ENCODE results near the gene FHOD3. TPM values are rescaled to one million over a fixed set of nuclear protein-coding genes. Genes with fewer than 3 reads are reported as not detected.

FHOD3 gene
- total and polyA plus RNA-seq, 2 experiments from 2014 or later: 2.7 to 8.7 TPM

- Mint-ChIP-seq H3K4me3 (no peak overlapping the region), H3K9me3 (no peaks in the 10 kb centered on the region), H3K4me1 (peaks cover 20% of the 10 kb centered on the region), H3K27ac (no peak overlapping the region), H3K27me3 (ENCODE audit: insufficient read depth, low read depth, poor library complexity) (peaks cover 2% of the 10 kb centered on the region), H3K36me3 (ENCODE audit: low read depth) (peaks cover 10% of the 10 kb centered on the region)
- Histone ChIP-seq H3K27ac (ENCODE audit: low read depth) (no peak overlapping the region), H3K4me3 (no peak overlapping the region), H3K36me3 (ENCODE audit: insufficient read depth) (no peaks in the 10 kb centered on the region), H3K4me2 (no peak overlapping the region), H3K4me1 (ENCODE audit: insufficient read depth) (no peaks in the 10 kb centered on the region; the same call in 1 of the 2 replicates), H3K9me2 (ENCODE audit: insufficient read depth) (no peaks in the 10 kb centered on the region), H4K20me1 (replicated peaks; ENCODE audit: insufficient read depth) (0 out of 2 replicates have a peak, but pooled peaks cover 3% of the 10 kb centered on the region), H2AFZ (no peak overlapping the region), H3F3A (replicated peaks; ENCODE audit: low read depth) (no peaks in the 10 kb centered on the region), H3K79me2 (replicated peaks; ENCODE audit: insufficient read depth) (no peaks in the 10 kb centered on the region), H3K27me3 (ENCODE audit: insufficient read depth) (no peaks in the 10 kb centered on the region)
- TF ChIP-seq NANOG (IDR thresholded peaks at IDR 0.05; ENCODE audit: borderline replicate concordance): no peak
- no peak for TF ChIP-seq POLR2AphosphoS5 (IDR thresholded peaks at IDR 0.05; ENCODE audit: low read depth)
- TF ChIP-seq REST (IDR thresholded peaks at IDR 0.05; ENCODE audit: unreplicated experiment): no peak
- no peak for TF ChIP-seq ETS1 (IDR thresholded peaks at IDR 0.05)
- no peak for TF ChIP-seq STAT1 (IDR thresholded peaks at IDR 0.05; ENCODE audit: unreplicated experiment)
- TF ChIP-seq EZH2phosphoT487 (IDR thresholded peaks at IDR 0.05; ENCODE audit: unreplicated experiment): no peak
- no peak for TF ChIP-seq ZNF114 (CRISPR knock-in tag; IDR thresholded peaks at IDR 0.05)
- ATAC-seq (no peak), DNase-seq (ENCODE audit: low spot score) (no peak)
These were observed 32.5 kb upstream of the FHOD3 start for GRCh38 chr18:36265015-36265414.

DNA sequence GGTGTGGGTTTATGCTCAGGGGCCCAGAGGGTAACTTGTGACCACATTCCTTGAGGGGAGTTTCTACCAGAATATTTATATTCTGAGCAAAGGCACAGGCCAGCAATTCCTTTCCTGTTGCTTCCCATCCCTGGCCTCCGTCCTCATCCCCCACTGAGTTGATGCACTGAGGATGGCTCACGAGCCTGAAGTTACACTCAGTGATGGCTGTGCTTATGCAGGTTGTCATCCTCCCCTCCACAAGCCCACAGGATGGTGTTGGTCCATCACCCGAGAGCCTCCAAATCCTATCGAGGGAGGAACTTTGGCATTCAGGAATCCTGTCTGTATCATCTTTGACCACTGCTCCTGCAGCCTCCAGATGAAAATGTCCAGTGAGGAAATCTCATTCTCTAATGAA, 28.4 kb upstream of the FHOD3 start:
- DNase-seq (ENCODE audit: low spot score): no peak
- no peak for TF ChIP-seq ETS1 (IDR thresholded peaks at IDR 0.05)
- TF ChIP-seq ZNF331 (CRISPR knock-in tag; IDR thresholded peaks at IDR 0.05; ENCODE audit: low read depth): no peak
- no peak for TF ChIP-seq CREB1 (CRISPR knock-in tag; IDR thresholded peaks at IDR 0.05; ENCODE audit: low read depth)
- no peak for TF ChIP-seq EZH2 (IDR thresholded peaks at IDR 0.05; ENCODE audit: low read depth, unreplicated experiment)
- TF ChIP-seq POLR2AphosphoS5 (IDR thresholded peaks at IDR 0.05; ENCODE audit: low read depth): no peak
- no peak for TF ChIP-seq REST (IDR thresholded peaks at IDR 0.05; ENCODE audit: unreplicated experiment)
- TF ChIP-seq NANOG (IDR thresholded peaks at IDR 0.05; ENCODE audit: borderline replicate concordance): no peak
- no peak for TF ChIP-seq JUNB (IDR thresholded peaks at IDR 0.05; ENCODE audit: unreplicated experiment)
- TF ChIP-seq ZNF114 (CRISPR knock-in tag; IDR thresholded peaks at IDR 0.05): no peak
- no peak for TF ChIP-seq EZH2phosphoT487 (IDR thresholded peaks at IDR 0.05; ENCODE audit: unreplicated experiment)
- TF ChIP-seq, protein P1, sequence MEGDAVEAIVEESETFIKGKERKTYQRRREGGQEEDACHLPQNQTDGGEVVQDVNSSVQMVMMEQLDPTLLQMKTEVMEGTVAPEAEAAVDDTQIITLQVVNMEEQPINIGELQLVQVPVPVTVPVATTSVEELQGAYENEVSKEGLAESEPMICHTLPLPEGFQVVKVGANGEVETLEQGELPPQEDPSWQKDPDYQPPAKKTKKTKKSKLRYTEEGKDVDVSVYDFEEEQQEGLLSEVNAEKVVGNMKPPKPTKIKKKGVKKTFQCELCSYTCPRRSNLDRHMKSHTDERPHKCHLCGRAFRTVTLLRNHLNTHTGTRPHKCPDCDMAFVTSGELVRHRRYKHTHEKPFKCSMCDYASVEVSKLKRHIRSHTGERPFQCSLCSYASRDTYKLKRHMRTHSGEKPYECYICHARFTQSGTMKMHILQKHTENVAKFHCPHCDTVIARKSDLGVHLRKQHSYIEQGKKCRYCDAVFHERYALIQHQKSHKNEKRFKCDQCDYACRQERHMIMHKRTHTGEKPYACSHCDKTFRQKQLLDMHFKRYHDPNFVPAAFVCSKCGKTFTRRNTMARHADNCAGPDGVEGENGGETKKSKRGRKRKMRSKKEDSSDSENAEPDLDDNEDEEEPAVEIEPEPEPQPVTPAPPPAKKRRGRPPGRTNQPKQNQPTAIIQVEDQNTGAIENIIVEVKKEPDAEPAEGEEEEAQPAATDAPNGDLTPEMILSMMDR (conservative IDR thresholded peaks at IDR 0.05; ENCODE audit: low read depth in 2 of 2): no peak
- H3K4me1 ChIP-seq (ENCODE audit: insufficient read depth): no peaks in the 10 kb centered on the region; the same call in 1 of the 2 replicates

More for the DNA sequence above, 28.4 kb upstream of the FHOD3 start:
- no peaks in the 10 kb centered on the region for H3K9me2 ChIP-seq (ENCODE audit: insufficient read depth)
- no peaks in the 10 kb centered on the region for H3K27me3 ChIP-seq (ENCODE audit: insufficient read depth)
- Mint-ChIP-seq H3K9me3 (peaks cover 9% of the 10 kb centered on the region; the same call in 2 of the 3 replicates), H3K36me3 (ENCODE audit: low read depth) (peaks cover 20% of the 10 kb centered on the region), H3K27me3 (ENCODE audit: insufficient read depth, low read depth, poor library complexity) (no peaks in the 10 kb centered on the region), H3K27ac (no peak overlapping the region), H3K4me3 (no peak overlapping the region), H3K4me1 (peaks cover 20% of the 10 kb centered on the region)
- H3K4me3 ChIP-seq: no peak overlapping the region
- H3F3A ChIP-seq (replicated peaks; ENCODE audit: low read depth): no peaks in the 10 kb centered on the region
- no peak overlapping the region for H3K27ac ChIP-seq (ENCODE audit: low read depth)
- H3K4me2 ChIP-seq: no peak overlapping the region
- no peaks in the 10 kb centered on the region for H3K36me3 ChIP-seq (ENCODE audit: insufficient read depth)
- no peaks in the 10 kb centered on the region for H3K79me2 ChIP-seq (replicated peaks; ENCODE audit: insufficient read depth)
- no peaks in the 10 kb centered on the region for H4K20me1 ChIP-seq (replicated peaks; ENCODE audit: insufficient read depth)
- no peak overlapping the region for H2AFZ ChIP-seq
- ATAC-seq: no peak
